Heart left ventricle (tissue), 16 donors: Measurements from ENCODE around the gene JPT1. TPM values are rescaled to one million over a fixed set of nuclear protein-coding genes. Genes with fewer than 3 reads are reported as not detected.

Experiments used
- ATAC-seq, 4 donors: fragments of 200-7000 bp; cut with Tn5 transposase; one replicate each; pipeline ENCODE4 v1.9.1; 2020 to 2022; ENCODE audit warnings: moderate library complexity in 4 of 4, mild to moderate bottlenecking in 3 of 4, moderate number of reproducible peaks in 1 of 4
- DNase-seq, 5 donors: peaks; one replicate each; pipeline ENCODE4 v3.0.0-alpha.2; 2020
- H3K27ac ChIP-seq, 12 donors: fragments of 200-600 bp; sonication (generic) in 4 of 12; one replicate each; pipeline versions ENCODE4 v1.5.0 to v1.8.0; 2016 to 2022; ENCODE audit warnings: mild to moderate bottlenecking in 2 of 12
- H3K27me3 ChIP-seq, 9 donors: fragments of 200-600 bp; sonication (generic) in 2 of 9; one replicate each; pipeline versions ENCODE4 v1.5.1 to v1.8.0; 2016 to 2022; ENCODE audit warnings: mild to moderate bottlenecking in 3 of 9
- H3K36me3 ChIP-seq, 9 donors: fragments of 200-600 bp; sonication (generic) in 2 of 9; one replicate each; pipeline versions ENCODE4 v1.5.0 to v1.8.0; 2018 to 2022; ENCODE audit warnings: mild to moderate bottlenecking in 2 of 9
- H3K4me1 ChIP-seq, 12 donors: fragments of 200-600 bp; sonication (generic) in 4 of 12; one replicate each; pipeline versions ENCODE4 v1.5.0 to v1.8.0; 2016 to 2022; ENCODE audit warnings: mild to moderate bottlenecking in 3 of 12
- H3K4me3 ChIP-seq, 12 donors: fragments of 200-600 bp; sonication (generic) in 4 of 12; one replicate each; pipeline versions ENCODE4 v1.5.0 to v1.8.0; 2017 to 2022; ENCODE audit warnings: mild to moderate bottlenecking in 9 of 12, moderate library complexity in 4 of 12
- H3K9me3 ChIP-seq, 12 donors: fragments of 200-600 bp; sonication (generic) in 4 of 12; one replicate each; pipeline versions ENCODE4 v1.5.0 to v1.8.0; 2016 to 2022; ENCODE audit warnings: mild to moderate bottlenecking in 1 of 12
- POLR2A ChIP-seq, 2 donors: fragments of 450-650 bp; IDR thresholded peaks; one replicate each; pipeline ENCODE4 v1.6.1; 2017; ENCODE audit warnings: antibody characterized with exemption in 2 of 2, mild to moderate bottlenecking in 2 of 2, moderate library complexity in 2 of 2
- WGBS, 4 donors: extraction: QIAGEN DNeasy Blood & Tissue Kit in 2 of 4; methylation state at CpG; one replicate each; pipeline versions ENCODE4 v1.1.5 to v1.1.7; 2013 to 2018; 5-methylcytosine and 5-hydroxymethylcytosine counted together
- intact Hi-C, 10 donors: fragments of 100-400 bp; cut with DNase I; formaldehyde crosslinking; loops; one replicate each; pipeline versions ENCODE4 v1.11.1 to v1.14.2; 2022
- polyA plus RNA-seq, 2 donors: library from polyadenylated mRNA; stranded (reverse); fragments of 200-250 nt; gene quantifications; one replicate each; pipeline ENCODE4 v1.2.3, GENCODE V29; 2013
- total RNA-seq, 9 donors: library from RNA; depleted of rRNA in 2 of 9; stranded (reverse); fragments of >200 nt in 2 of 9; fragmentation: NEBNext Ultra II Directional in 3 of 9; extraction: Animal tissue kit (Norgen Biotek cat#: 25700) in 3 of 9; gene quantifications; one replicate each; pipeline versions ENCODE4 v1.1.0 to v1.2.4, GENCODE V29; 2016 to 2023
- TF ChIP-seq, protein P1 (sequence below), 12 donors: fragments of 200-600 bp; sonication (generic) in 4 of 12; IDR thresholded peaks; one replicate each; pipeline versions ENCODE4 v1.5.0 to v1.8.0; 2018 to 2022; ENCODE audit warnings: antibody characterized with exemption in 12 of 12, mild to moderate bottlenecking in 5 of 12
- donor health status: ischemic (EF 13 %, LVEDD 7.1; RV severe dilation, severe dysfunction).
- donor health status: healthy with polysubstance abuse.
- donor health status: DM: no; HTN: yes; CAD: no.
- donor health status: DM: no; HTN: no; CAD: no.
- donor health status: ischemic (EF 25% LVEDD 6.9; RV normal size, moderate dysfunction).
- donor health status: ischemic (EF 25% LVEDD 5.7; RV mildly dilated, moderate dysfunction).
- donor health status: healthy.
- donor health status: DM: yes; HTN: yes; CAD: no.
- donor health status: ischemic (EF 35%, LVEDD 5.7; RV mildly dilated, moderate dysfunction).
- donor health status: nonischemic (EF 11% LVEDD 7.7; RV severe dilation, severe dysfunction).
- donor health status: DM: yes; HTN: yes; CAD: no.
- donor health status: PGD.
- donor health status: ischemic (EF 29% LVEDD 5.4; RV normal size, mild dysfunction).
- donor health status: nonischemic (EF 23%, LVEDD 6.1; RV moderate dilation, normal function).

Gene JPT1
- total and polyA plus RNA-seq, 11 donors: 10.4 to 68.0 (median 17.6) TPM

GRCh38 chr17:75115555-75115954 is 38.8 kb downstream of the JPT1 start:
- peaks cover 0 to 11% (median 3%) of the 10 kb centered on the region in 9 donors for H3K36me3 ChIP-seq
- ATAC-seq: no peak
- peaks cover 0 to 43% (median 23%) of the 10 kb centered on the region in 12 donors for H3K4me1 ChIP-seq
- H3K27me3 ChIP-seq: no peaks in the 10 kb centered on the region
- peak overlapping the region in 2 of 12 donors; percentile 89 to 93 for H3K27ac ChIP-seq
- no peak for DNase-seq
- no peak overlapping the region for H3K4me3 ChIP-seq
- intact Hi-C loops: loop anchor here in 6 of 10 donors (2.0 to 10.0 kb wide), 8 partner anchors 15 to 299 kb away; partner anchors contain the start of genes NT5C (in 1 of the 6) and NUP85 (in 1 of the 6)
- no peak for TF ChIP-seq POLR2A (IDR thresholded peaks at IDR 0.05)
- TF ChIP-seq, protein P1, sequence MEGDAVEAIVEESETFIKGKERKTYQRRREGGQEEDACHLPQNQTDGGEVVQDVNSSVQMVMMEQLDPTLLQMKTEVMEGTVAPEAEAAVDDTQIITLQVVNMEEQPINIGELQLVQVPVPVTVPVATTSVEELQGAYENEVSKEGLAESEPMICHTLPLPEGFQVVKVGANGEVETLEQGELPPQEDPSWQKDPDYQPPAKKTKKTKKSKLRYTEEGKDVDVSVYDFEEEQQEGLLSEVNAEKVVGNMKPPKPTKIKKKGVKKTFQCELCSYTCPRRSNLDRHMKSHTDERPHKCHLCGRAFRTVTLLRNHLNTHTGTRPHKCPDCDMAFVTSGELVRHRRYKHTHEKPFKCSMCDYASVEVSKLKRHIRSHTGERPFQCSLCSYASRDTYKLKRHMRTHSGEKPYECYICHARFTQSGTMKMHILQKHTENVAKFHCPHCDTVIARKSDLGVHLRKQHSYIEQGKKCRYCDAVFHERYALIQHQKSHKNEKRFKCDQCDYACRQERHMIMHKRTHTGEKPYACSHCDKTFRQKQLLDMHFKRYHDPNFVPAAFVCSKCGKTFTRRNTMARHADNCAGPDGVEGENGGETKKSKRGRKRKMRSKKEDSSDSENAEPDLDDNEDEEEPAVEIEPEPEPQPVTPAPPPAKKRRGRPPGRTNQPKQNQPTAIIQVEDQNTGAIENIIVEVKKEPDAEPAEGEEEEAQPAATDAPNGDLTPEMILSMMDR (IDR thresholded peaks at IDR 0.05): no peak
- H3K9me3 ChIP-seq: no peaks in the 10 kb centered on the region

DNA sequence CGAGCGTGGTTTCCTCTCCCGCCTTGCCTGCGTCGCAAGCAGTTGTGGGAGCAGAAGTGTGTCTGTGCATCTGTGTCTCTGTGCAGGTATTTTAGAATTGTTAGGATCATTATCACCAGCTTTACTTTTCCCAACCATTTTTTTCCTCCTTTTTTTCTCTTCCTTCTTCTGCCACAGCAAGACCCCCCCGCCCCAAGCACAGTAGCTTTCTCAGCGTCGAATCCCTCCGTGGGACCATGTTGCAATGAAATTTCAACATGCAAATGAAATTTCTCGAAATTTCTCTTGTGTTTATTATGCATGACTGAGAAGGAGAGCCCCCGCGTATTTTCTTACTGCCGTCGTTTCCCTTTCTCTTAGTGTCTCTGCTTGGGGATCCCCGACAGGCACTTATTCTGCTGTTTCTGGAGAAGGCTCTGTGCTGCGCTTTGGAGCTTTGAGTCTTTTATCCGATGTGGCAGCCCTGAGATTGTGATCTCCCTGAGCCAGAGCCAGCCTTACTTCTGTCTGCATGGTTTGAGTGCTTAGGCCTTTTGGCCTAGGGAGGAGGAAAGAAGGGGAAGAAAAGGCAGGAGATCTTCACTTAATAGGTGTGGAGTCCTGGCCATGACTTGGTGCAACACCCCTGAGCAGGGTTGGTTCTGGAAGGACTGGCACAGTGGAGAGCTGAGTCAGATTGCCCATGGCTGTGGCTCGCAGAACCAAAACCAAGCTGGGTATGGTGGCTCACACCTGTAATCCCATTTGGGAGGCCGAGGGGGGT is 39.6 kb downstream of the JPT1 start:
- H3K9me3 ChIP-seq: no peaks in the 10 kb centered on the region
- peak overlapping the region; percentile 14 to 69 (median 56) for H3K4me3 ChIP-seq
- TF ChIP-seq POLR2A (IDR thresholded peaks at IDR 0.05): no peak
- TF ChIP-seq, protein P1 (IDR thresholded peaks at IDR 0.05): no peak
- no peak for DNase-seq
- H3K27ac ChIP-seq: peak overlapping the region; percentile 55 to 93 (median 88)
- H3K36me3 ChIP-seq: peaks cover 0 to 10% (median 0%) of the 10 kb centered on the region in 9 donors
- WGBS, 4 donors: 38 to 54% (median 45%) methylated on average over 19 of the region's 19 CpGs
- peaks cover 0 to 45% (median 26%) of the 10 kb centered on the region in 12 donors for H3K4me1 ChIP-seq
- intact Hi-C loops: loop anchor here (1.0 to 10.0 kb wide), 15 partner anchors 16 to 300 kb away; partner anchors contain the start of genes NT5C (in 2 of the 10), NUP85 (in 2 of the 10), GRB2 (in 1 of the 10) and SUMO2 (in 1 of the 10)
- no peak for ATAC-seq
- no peaks in the 10 kb centered on the region for H3K27me3 ChIP-seq

GRCh38 chr17:75113798-75114551 is 40.3 kb downstream of the JPT1 start:
- intact Hi-C loops: loop anchor here in 9 of 10 donors (1.0 to 10.0 kb wide), 15 partner anchors 17 to 301 kb away; partner anchors contain the start of genes NT5C (in 2 of the 9), NUP85 (in 2 of the 9), GRB2 (in 1 of the 9) and SUMO2 (in 1 of the 9)
- Histone ChIP-seq H3K4me1 (peaks cover 3 to 52% (median 30%) of the 10 kb centered on the region in 12 donors), H3K4me3 (peak overlapping the region; percentile 14 to 69 (median 56)), H3K36me3 (peaks cover 0 to 10% (median 0%) of the 10 kb centered on the region in 9 donors), H3K27ac (peak overlapping the region; percentile 55 to 93 (median 88)), H3K9me3 (no peaks in the 10 kb centered on the region), H3K27me3 (no peaks in the 10 kb centered on the region)
- 6 to 13% (median 9%) methylated on average over 17 to 22 of the region's 22 CpGs for WGBS, 4 donors
- ATAC-seq (peak; percentile 70 to 88 (median 78)), DNase-seq (peak; percentile 89 to 93 (median 91))
- TF ChIP-seq, protein P1 (IDR thresholded peaks at IDR 0.05): peak; percentile 92 to 99 (median 96)
- TF ChIP-seq POLR2A (IDR thresholded peaks at IDR 0.05): peak in 1 of 2 donors; percentile 29
